ENCODE results near the gene ANKRD18B. TPM values are rescaled to one million over a fixed set of nuclear protein-coding genes. Genes with fewer than 3 reads are reported as not detected.
"Not testable (repeated sequence)": the region's sequence is repeated elsewhere in the genome, so short reads cannot be mapped to it uniquely, and the experiment has no call there.

ANKRD18B gene
- total RNA-seq, 8 experiments from 2014 or later: 0.51 to 5.2 (median 2.2) TPM

DNA sequence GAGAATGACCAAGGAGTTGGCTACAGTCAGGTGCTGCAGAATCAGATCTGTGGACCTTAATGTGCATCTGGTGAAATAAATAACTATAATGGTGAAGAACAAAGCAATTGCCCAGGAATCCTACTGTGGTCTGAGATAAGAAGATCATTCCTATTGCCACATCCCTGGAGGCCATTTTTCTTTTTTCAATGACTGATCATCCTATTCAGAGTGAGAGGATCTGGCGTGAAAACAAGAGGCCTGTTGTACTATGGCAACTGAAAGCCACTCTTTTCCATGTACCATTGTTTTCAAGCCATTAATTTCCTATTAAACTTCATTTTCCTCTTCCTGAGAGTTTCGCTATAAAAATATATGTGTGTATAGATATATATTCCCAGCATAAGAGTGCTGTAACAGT lies 11.5 kb upstream of the ANKRD18B start:
- peaks cover 4 to 14% of the 10 kb centered on the region in 2 donors for H3K4me1 ChIP-seq (replicated peaks in 1 of 2)
- WGBS, 10 experiments: 30 to 100% (median 84%) methylated on average over 1 to 2 of the region's 2 CpGs; no CpG with 5 or more reads in 1 of the 10 experiments
- H3K4me3 ChIP-seq; H3K27ac ChIP-seq; in situ Hi-C loops (cut with MboI; ENCODE audit: low pct_unique_long_range_greater_than_20kb in 2 of 9, low sequenced_read_pairs in 9 of 9, unreplicated experiment in 9 of 9): not testable (repeated sequence)
- ATAC-seq (replicated peaks in 6 of 8): peak in 3 of 8 experiments; percentile 21 to 35 (median 30)

GRCh38 chr9:33515342-33515995 lies 8.6 kb upstream of the ANKRD18B start:
- ATAC-seq (replicated peaks in 6 of 8): peak in 1 of 8 experiments; percentile 33
- H3K4me3 ChIP-seq; in situ Hi-C loops (cut with MboI; ENCODE audit: low pct_unique_long_range_greater_than_20kb in 2 of 9, low sequenced_read_pairs in 9 of 9, unreplicated experiment in 9 of 9); H3K27ac ChIP-seq: not testable (repeated sequence)
- WGBS, 10 experiments: no CpG with 5 or more reads among the region's 2 CpGs
- H3K4me1 ChIP-seq (replicated peaks in 1 of 2): peaks cover 4 to 14% of the 10 kb centered on the region in 2 donors

- WGBS, 10 experiments: no CpG with 5 or more reads among the region's 1 CpG
- peaks cover 4 to 13% of the 10 kb centered on the region in 2 donors for H3K4me1 ChIP-seq (replicated peaks in 1 of 2)
- H3K27ac ChIP-seq; in situ Hi-C loops (cut with MboI; ENCODE audit: low pct_unique_long_range_greater_than_20kb in 2 of 9, low sequenced_read_pairs in 9 of 9, unreplicated experiment in 9 of 9); H3K4me3 ChIP-seq: not testable (repeated sequence)
- peak in 4 of 8 experiments; percentile 16 to 60 (median 54) for ATAC-seq (replicated peaks in 6 of 8)
These were observed 7.7 kb upstream of the ANKRD18B start for GRCh38 chr9:33516397-33516796.

DNA sequence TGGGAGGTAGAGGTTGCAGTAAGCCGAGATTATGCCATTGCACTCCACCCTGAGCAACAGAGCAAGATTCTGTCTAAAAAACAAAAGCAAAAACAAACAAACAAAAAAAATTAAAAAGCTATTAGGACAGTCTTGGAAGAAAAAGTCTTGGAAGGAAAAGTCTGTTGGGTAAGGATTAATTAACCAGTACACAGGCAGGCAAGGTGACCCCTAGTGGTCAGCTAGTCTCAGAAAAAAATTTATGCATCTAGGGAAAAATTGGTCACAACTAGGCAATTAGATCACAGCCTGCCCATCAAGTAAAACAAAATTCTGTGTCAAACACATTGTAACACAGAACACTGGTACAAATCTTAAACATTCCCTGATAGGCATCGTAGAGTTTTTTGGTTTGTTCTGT lies 6.7 kb upstream of the ANKRD18B start:
- peak in 7 of 8 experiments; percentile 35 to 68 (median 44) for ATAC-seq (replicated peaks in 6 of 8)
- in situ Hi-C loops (cut with MboI; ENCODE audit: low pct_unique_long_range_greater_than_20kb in 2 of 9, low sequenced_read_pairs in 9 of 9, unreplicated experiment in 9 of 9): no loop called here
- Histone ChIP-seq H3K4me1 (replicated peaks in 1 of 2) (peaks cover 0 to 4% of the 10 kb centered on the region in 2 donors), H3K4me3 (no peak overlapping the region), H3K27ac (no peak overlapping the region)
- WGBS, 10 experiments: 58 to 100% (median 81%) methylated on average over 1 to 2 of the region's 2 CpGs

DNA sequence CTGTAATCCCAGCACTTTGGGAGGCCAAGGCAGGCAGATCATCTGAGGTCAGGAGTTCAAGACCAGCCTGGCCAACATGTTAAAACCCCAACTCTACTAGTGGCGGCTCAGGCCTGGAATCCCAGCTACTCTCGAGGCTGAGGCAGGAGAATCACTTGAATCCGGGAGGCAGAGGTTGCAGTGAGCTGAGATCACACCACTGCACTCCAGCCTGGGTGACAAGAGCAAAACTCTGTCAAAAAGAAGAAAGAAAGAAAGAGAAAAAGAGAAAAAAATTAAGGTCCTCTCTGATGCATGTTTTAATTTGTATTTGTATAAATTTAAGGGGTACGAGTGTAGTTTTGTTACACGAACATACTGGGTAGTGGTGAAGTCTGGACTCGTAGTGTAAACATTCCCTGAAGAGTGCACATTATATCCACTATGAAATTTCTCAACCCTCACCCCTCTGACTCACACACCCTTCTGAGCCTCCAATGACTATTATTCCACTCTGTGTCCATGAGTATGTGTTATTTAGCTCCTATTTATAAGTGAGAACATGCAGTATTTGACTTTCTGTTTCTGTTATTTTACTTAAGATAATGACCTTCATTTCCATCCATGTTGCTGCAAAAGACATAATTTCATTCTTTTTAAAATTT lies 6.0 kb upstream of the ANKRD18B start:
- H3K4me3 ChIP-seq; H3K4me1 ChIP-seq (replicated peaks in 1 of 2); H3K27ac ChIP-seq; in situ Hi-C loops (cut with MboI; ENCODE audit: low pct_unique_long_range_greater_than_20kb in 2 of 9, low sequenced_read_pairs in 9 of 9, unreplicated experiment in 9 of 9): not testable (repeated sequence)
- ATAC-seq (replicated peaks in 6 of 8): peak in 3 of 8 experiments; percentile 36 to 63 (median 38)
- 16 to 89% (median 60%) methylated on average over 1 to 6 of the region's 6 CpGs; no CpG with 5 or more reads in 2 of the 10 experiments for WGBS, 10 experiments

DNA sequence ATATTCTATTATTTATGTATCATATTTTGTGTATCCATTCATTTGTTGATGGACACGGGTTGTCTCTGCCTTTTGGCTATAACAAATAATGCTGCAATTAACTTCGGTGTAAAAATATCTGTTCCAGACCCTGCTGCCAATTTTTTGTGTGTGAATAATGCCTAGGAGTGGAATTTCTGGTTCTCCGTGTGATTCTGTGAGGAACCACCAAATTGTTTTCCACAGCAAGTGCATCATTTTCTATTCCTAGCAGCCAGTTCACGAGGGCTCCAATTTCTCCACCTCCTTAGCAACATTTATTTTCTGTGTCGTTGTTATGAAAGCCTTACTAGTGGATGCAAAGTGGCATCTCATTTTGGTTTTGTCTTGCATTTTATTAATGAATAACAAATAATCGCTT lies 2.2 kb upstream of the ANKRD18B start:
- in situ Hi-C loops (cut with MboI; ENCODE audit: low pct_unique_long_range_greater_than_20kb in 2 of 9, low sequenced_read_pairs in 9 of 9, unreplicated experiment in 9 of 9): not testable (repeated sequence)

DNA sequence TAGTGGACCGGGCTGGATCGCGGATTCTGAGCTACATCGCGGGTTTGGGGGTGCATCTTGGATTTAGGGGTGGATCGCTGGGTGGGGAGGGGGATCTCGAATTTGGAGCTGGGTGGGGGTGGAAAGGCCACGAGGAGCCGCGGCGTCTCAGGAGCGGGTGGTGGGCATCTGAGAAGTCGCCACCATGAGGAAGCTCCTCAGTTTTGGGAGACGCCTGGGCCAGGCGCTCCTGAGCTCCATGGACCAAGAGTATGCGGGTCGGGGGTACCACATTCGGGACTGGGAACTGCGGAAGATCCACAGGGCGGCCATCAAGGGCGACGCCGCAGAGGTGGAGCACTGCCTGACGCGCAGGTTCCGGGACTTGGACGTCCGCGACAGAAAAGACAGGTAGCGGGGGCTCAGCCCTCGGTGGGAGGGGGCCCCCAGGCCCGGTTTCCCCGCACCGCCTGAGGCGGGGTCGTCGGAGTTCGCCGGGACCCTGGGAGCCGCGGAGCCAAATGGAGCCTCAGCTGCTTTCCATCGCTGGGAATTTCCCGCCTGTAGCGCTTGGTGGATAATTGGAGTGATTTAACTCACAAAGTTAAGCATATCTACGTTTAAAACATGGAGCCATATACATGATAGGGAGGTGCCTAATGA lies 376 bp downstream of the ANKRD18B start:
- 0 to 20% (median 0%) methylated on average over 1 to 3 of the region's 45 CpGs; no CpG with 5 or more reads in 6 of the 10 experiments for WGBS, 10 experiments
- in situ Hi-C loops (cut with MboI; ENCODE audit: low pct_unique_long_range_greater_than_20kb in 2 of 9, low sequenced_read_pairs in 9 of 9, unreplicated experiment in 9 of 9): no loop called here
- H3K4me3 ChIP-seq: peak overlapping the region; percentile 37 to 61 (median 57)
- H3K27ac ChIP-seq: no peak overlapping the region
- ATAC-seq (replicated peaks in 6 of 8): peak; percentile 32 to 73 (median 54)
- peaks cover 0 to 4% of the 10 kb centered on the region in 2 donors for H3K4me1 ChIP-seq (replicated peaks in 1 of 2)

More for the DNA sequence above, 2.2 kb upstream of the ANKRD18B start:
- 20 to 90% (median 63%) methylated on average over 1 to 6 of the region's 6 CpGs; no CpG with 5 or more reads in 1 of the 10 experiments for WGBS, 10 experiments
- H3K4me3 ChIP-seq; H3K27ac ChIP-seq; ATAC-seq (replicated peaks in 6 of 8); H3K4me1 ChIP-seq (replicated peaks in 1 of 2): not testable (repeated sequence)

GRCh38 chr9:33528069-33528468 lies 4.0 kb downstream of the ANKRD18B start:
- ATAC-seq (replicated peaks in 6 of 8); H3K4me3 ChIP-seq; in situ Hi-C loops (cut with MboI; ENCODE audit: low pct_unique_long_range_greater_than_20kb in 2 of 9, low sequenced_read_pairs in 9 of 9, unreplicated experiment in 9 of 9); H3K4me1 ChIP-seq (replicated peaks in 1 of 2); H3K27ac ChIP-seq: not testable (repeated sequence)

- in situ Hi-C loops (cut with MboI; ENCODE audit: low pct_unique_long_range_greater_than_20kb in 2 of 9, low sequenced_read_pairs in 9 of 9, unreplicated experiment in 9 of 9): not testable (repeated sequence)
These were observed 9.9 kb downstream of the ANKRD18B start for GRCh38 chr9:33533958-33534357.

DNA sequence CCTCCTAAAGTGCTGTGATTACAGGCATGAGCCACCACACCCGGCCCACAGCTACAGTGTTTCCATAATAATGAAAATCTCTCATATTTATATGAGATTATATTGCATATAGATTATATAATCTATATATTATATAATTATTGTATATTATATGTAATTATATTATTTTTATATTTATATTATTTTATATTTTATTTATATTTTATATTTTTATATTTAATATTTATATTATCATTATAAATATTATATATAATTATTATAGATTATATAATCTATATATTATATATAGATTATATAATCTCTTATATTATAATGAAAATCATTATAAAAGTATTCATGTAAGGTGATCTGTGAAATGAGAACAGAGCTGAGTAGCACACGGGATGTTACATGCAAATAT lies 11.5 kb downstream of the ANKRD18B start:
- in situ Hi-C loops (cut with MboI; ENCODE audit: low pct_unique_long_range_greater_than_20kb in 2 of 9, low sequenced_read_pairs in 9 of 9, unreplicated experiment in 9 of 9): no loop called here
- no peak for ATAC-seq (replicated peaks in 6 of 8)
- WGBS, 10 experiments: 42 to 100% (median 83%) methylated on average over 1 to 2 of the region's 2 CpGs; no CpG with 5 or more reads in 2 of the 10 experiments

More at GRCh38 chr9:33533958-33534357, 9.9 kb downstream of the ANKRD18B start:
- peak in 5 of 8 experiments; percentile 18 to 74 (median 62) for ATAC-seq (replicated peaks in 6 of 8)
- H3K27ac ChIP-seq; H3K4me3 ChIP-seq; H3K4me1 ChIP-seq (replicated peaks in 1 of 2): not testable (repeated sequence)
- 0 to 80% (median 60%) methylated on average over 1 to 3 of the region's 3 CpGs; no CpG with 5 or more reads in 3 of the 10 experiments for WGBS, 10 experiments

DNA sequence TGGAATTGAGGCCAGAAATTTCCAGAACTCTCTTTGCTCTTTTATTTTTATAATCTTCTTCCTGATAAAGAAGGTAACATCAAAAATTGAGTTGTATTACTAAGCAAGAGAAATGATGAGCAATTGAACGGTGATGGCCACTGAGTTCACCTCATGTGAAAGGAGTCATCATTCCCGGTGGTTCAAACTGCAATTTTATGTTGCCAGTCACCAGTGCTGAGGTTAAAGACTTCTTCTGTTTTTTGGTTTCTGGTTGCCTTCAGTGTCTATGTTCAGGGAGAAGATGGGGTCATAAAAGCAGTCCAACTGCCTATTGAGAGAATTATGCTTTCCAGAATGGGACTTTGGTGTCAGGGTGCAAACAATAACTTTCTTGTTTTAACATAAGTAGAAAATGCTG lies 19.4 kb downstream of the ANKRD18B start:
- 33 to 100% (median 100%) methylated on average over 1 to 2 of the region's 2 CpGs; no CpG with 5 or more reads in 7 of the 10 experiments for WGBS, 10 experiments
- in situ Hi-C loops (cut with MboI; ENCODE audit: low pct_unique_long_range_greater_than_20kb in 2 of 9, low sequenced_read_pairs in 9 of 9, unreplicated experiment in 9 of 9); ATAC-seq (replicated peaks in 6 of 8); H3K27ac ChIP-seq; H3K4me3 ChIP-seq; H3K4me1 ChIP-seq (replicated peaks in 1 of 2): not testable (repeated sequence)

More for the DNA sequence above, 11.5 kb downstream of the ANKRD18B start:
- Histone ChIP-seq H3K4me3 (no peak overlapping the region), H3K27ac (no peak overlapping the region), H3K4me1 (replicated peaks in 1 of 2) (no peaks in the 10 kb centered on the region)

DNA sequence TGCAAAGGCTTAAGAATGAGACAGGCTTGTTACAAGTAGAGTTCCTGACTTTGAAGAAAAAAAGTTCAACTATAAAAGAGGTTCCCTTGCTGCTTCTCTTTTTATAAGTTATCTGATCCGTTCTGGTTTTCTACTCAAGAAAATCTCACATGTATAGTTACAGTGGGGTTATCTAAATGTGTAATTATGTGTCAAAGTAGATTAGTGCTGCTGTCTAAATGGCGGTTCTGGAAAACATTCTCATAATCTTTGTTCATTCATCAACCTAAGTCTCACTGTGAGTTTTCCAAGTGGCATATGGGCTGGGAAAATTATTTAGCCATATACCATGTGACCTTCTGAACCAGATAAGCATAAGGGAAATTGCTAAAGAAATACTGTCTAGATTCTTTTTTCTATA lies 21.7 kb downstream of the ANKRD18B start:
- H3K27ac ChIP-seq; in situ Hi-C loops (cut with MboI; ENCODE audit: low pct_unique_long_range_greater_than_20kb in 2 of 9, low sequenced_read_pairs in 9 of 9, unreplicated experiment in 9 of 9); H3K4me3 ChIP-seq; ATAC-seq (replicated peaks in 6 of 8); H3K4me1 ChIP-seq (replicated peaks in 1 of 2): not testable (repeated sequence)
- WGBS, 10 experiments: 29 to 100% (median 86%) methylated on average over 1 to 2 of the region's 2 CpGs; no CpG with 5 or more reads in 4 of the 10 experiments

DNA sequence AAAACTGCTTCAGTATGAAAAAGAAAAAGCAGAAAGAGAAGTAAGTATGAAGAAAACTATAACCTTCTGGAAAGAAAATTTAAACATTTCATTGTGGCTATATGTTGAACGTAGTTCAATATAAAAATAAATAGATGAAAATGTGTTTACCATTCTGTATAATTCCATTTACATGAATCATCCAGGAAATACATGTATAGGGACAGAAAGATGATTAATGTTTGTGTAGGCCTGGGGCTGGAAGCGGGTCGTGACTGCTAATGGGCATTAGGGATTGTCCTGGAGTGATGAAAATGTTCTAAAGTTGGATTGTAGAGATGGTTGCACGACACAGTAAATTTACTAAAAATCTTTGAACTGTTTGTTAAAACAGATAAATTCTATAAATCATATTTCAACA lies 24.8 kb downstream of the ANKRD18B start:
- in situ Hi-C loops (cut with MboI; ENCODE audit: low pct_unique_long_range_greater_than_20kb in 2 of 9, low sequenced_read_pairs in 9 of 9, unreplicated experiment in 9 of 9); H3K27ac ChIP-seq; H3K4me3 ChIP-seq; H3K4me1 ChIP-seq (replicated peaks in 1 of 2); ATAC-seq (replicated peaks in 6 of 8): not testable (repeated sequence)
- 14 to 100% (median 86%) methylated on average over 1 to 4 of the region's 4 CpGs; no CpG with 5 or more reads in 1 of the 10 experiments for WGBS, 10 experiments

Data from motor neuron (in vitro differentiated cells).